Measurements from ENCODE around the gene RAP1A.
"Not testable (repeated sequence)": the region's sequence is repeated elsewhere in the genome, so short reads cannot be mapped to it uniquely, and the experiment has no call there.

GRCh38 chr1:111632771-111633170 lies 13.2 kb downstream of the RAP1A start:
- not testable (repeated sequence) for TF ChIP-seq CTCF (IDR thresholded peaks at IDR 0.05; ENCODE audit: extremely low read depth in 1 of 2, insufficient read depth in 1 of 2, low read depth in 1 of 2, low read length in 2 of 2); EZH2 (IDR thresholded peaks at IDR 0.05; ENCODE audit: borderline replicate concordance, low read depth, low read length, severe bottlenecking)
